Kidney (tissue), 14 donors: Measurements from ENCODE around the gene FAM149A. TPM values are rescaled to one million over a fixed set of nuclear protein-coding genes. Genes with fewer than 3 reads are reported as not detected.

Experiments
- DNase-seq, 5 donors: peaks; one replicate each; pipeline ENCODE4 v3.0.0-alpha.2; 2013 to 2020
- FAIRE-seq: peaks from 2 replicates; lab custom pipeline; 2012; peaks lifted over from hg19 to GRCh38; lab: Jason Lieb, UNC
- H3K27ac ChIP-seq, 2 donors: one replicate each; pipeline ENCODE4 v1.7.0; 2013; ENCODE audit warnings: low read depth in 2 of 2, low read length in 2 of 2, inconsistent platforms in 1 of 2
- H3K27me3 ChIP-seq: one replicate; pipeline ENCODE4 v1.7.1; 2013; ENCODE audit warnings: low read length, inconsistent platforms; ENCODE audit not compliant: control insufficient read depth, insufficient read depth
- H3K36me3 ChIP-seq, 3 donors: one replicate each; pipeline versions ENCODE4 v1.7.0 to v1.7.1; 2013; ENCODE audit warnings: low read length in 3 of 3, control low read depth in 1 of 3, inconsistent platforms in 1 of 3; ENCODE audit not compliant: insufficient read depth in 3 of 3, control insufficient read depth in 2 of 3
- H3K4me1 ChIP-seq, 3 donors: one replicate each; pipeline versions ENCODE4 v1.7.0 to v1.7.1; 2013; ENCODE audit warnings: low read length in 3 of 3, inconsistent platforms in 1 of 3, low read depth in 1 of 3; ENCODE audit not compliant: control insufficient read depth in 2 of 3, insufficient read depth in 2 of 3
- H3K4me3 ChIP-seq, 3 donors: one replicate each; pipeline versions ENCODE4 v1.7.0 to v1.8.1; 2013; ENCODE audit warnings: low read length in 3 of 3, control low read depth in 1 of 3, inconsistent platforms in 1 of 3
- H3K9ac ChIP-seq, 3 donors: one replicate each; pipeline versions ENCODE4 v1.7.0 to v1.7.1; 2013; ENCODE audit warnings: low read length in 3 of 3, control low read depth in 1 of 3, inconsistent platforms in 1 of 3
- H3K9me3 ChIP-seq, 3 donors: one replicate each; pipeline versions ENCODE4 v1.7.0 to v1.7.1; 2013; ENCODE audit warnings: low read length in 3 of 3, control low read depth in 1 of 3, inconsistent platforms in 1 of 3; ENCODE audit not compliant: control insufficient read depth in 2 of 3, insufficient read depth in 1 of 3
- CTCF ChIP-seq: IDR thresholded peaks from 3 replicates; pipeline ENCODE4 v1.5.1; 2012; ENCODE audit warnings: mild to moderate bottlenecking, moderate library complexity, borderline replicate concordance; ENCODE audit not compliant: insufficient read depth; ENCODE audit errors: extremely low read depth
- intact Hi-C: fragments of 100-400 bp; cut with DNase I; formaldehyde crosslinking; loops from one replicate; pipeline ENCODE4 v1.11.1; 2022
- polyA plus RNA-seq: library from polyadenylated mRNA; stranded (reverse); fragments of 350-450 nt; fragmentation: Illumina TruSeq; extraction: RNeasy Lipid Tissue Mini Kit (QIAGEN cat#74804); gene quantifications from one replicate; pipeline ENCODE4 v1.2.3, GENCODE V29; 2014; ENCODE audit warnings: low read depth, low replicate concordance; ENCODE audit not compliant: insufficient read depth
- total RNA-seq: library from RNA; stranded (reverse); fragmentation: NEBNext Ultra II Directional; extraction: Animal tissue kit (Norgen Biotek cat#: 25700); gene quantifications from one replicate; pipeline ENCODE4 v1.2.1, GENCODE V29; 2021
- donor health status: control.
- donor health status: control.
- donor health status: control.
- donor health status: control.
- donor health status: control.
- donor health status: DM: yes; HTN: yes; CAD: no.
- donor health status: Normal renal cell carcinoma (clear cell type).

FAM149A gene
- total and polyA plus RNA-seq, 2 donors from 2014 or later, result 32.4 to 37.8 TPM

- Histone ChIP-seq H3K9me3 (no peaks in the 10 kb centered on the region), H3K27me3 (no peaks in the 10 kb centered on the region), H3K36me3 (no peaks in the 10 kb centered on the region), H3K9ac (peak overlapping the region in 2 of 3 donors; percentile 24 to 73), H3K27ac (no peak overlapping the region), H3K4me1 (peaks cover 0 to 3% (median 0%) of the 10 kb centered on the region in 3 donors), H3K4me3 (peak overlapping the region; percentile 33 to 57 (median 53))
- DNase-seq (peak; percentile 47 to 88 (median 65)), FAIRE-seq (no peak)
- intact Hi-C loops, result no loop called here
- TF ChIP-seq CTCF, result no peak
These were observed 564 bp downstream of the FAM149A start for GRCh38 chr4:186104890-186105646.

- H3K4me1 ChIP-seq, result peaks cover 0 to 3% (median 0%) of the 10 kb centered on the region in 3 donors
- H3K9me3 ChIP-seq, result no peaks in the 10 kb centered on the region
- H3K27ac ChIP-seq, result peak overlapping the region in 1 of 2 donors; percentile 7
- TF ChIP-seq CTCF, result no peak
- H3K9ac ChIP-seq, result peak overlapping the region; percentile 13 to 73 (median 16)
- peak overlapping the region; percentile 33 to 57 (median 53) for H3K4me3 ChIP-seq
- peak in 2 of 5 donors; percentile 46 to 61 for DNase-seq
- intact Hi-C loops, result no loop called here
- H3K27me3 ChIP-seq, result no peaks in the 10 kb centered on the region
- FAIRE-seq, result no peak
- H3K36me3 ChIP-seq, result no peaks in the 10 kb centered on the region
These were observed 1.3 kb downstream of the FAM149A start for GRCh38 chr4:186105647-186106321.

DNA sequence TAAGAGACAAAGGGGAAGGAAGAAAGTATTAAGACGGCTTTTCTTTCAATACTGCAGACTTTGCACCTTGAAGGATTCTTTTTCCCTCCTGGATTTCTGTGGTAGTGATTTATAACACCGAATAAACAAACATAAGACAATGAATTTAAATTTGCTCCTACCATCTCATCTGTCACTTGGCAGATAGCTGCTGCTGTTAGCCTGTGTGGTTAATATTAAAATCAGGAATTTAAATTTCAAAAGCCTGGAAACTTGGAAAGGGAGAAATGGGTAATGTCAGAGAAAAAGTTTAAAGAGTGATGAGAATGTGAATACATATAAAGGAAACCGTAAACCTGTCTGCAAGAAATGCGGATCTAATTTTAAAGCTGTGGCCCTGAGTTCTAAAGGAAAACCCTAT, 3.4 kb downstream of the FAM149A start:
- peaks cover 0 to 3% (median 0%) of the 10 kb centered on the region in 3 donors for H3K4me1 ChIP-seq
- FAIRE-seq (no peak), DNase-seq (no peak)
- no peak overlapping the region for H3K9ac ChIP-seq
- H3K27ac ChIP-seq, result no peak overlapping the region
- H3K36me3 ChIP-seq, result no peaks in the 10 kb centered on the region
- no peak overlapping the region for H3K4me3 ChIP-seq
- H3K9me3 ChIP-seq, result no peaks in the 10 kb centered on the region
- intact Hi-C loops, result no loop called here
- no peaks in the 10 kb centered on the region for H3K27me3 ChIP-seq
- TF ChIP-seq CTCF, result no peak
